Kidney epithelial cell (primary cell): ENCODE data around the gene CDH23. TPM values are rescaled to one million over a fixed set of nuclear protein-coding genes. Genes with fewer than 3 reads are reported as not detected.

Experiments used
- DNase-seq: peaks from one replicate; pipeline ENCODE4 v3.0.0-alpha.2; 2010; ENCODE audit warnings: low read depth
- H3K27me3 ChIP-seq: 2 replicates; pipeline ENCODE4 v1.6.0; 2011; ENCODE audit warnings: low read length; ENCODE audit not compliant: control insufficient read depth, insufficient read depth
- H3K36me3 ChIP-seq: 2 replicates; pipeline ENCODE4 v1.5.1; 2011; ENCODE audit warnings: low read length; ENCODE audit not compliant: control insufficient read depth, insufficient read depth
- H3K4me3 ChIP-seq: 2 replicates; pipeline ENCODE4 v1.5.1; 2011; ENCODE audit warnings: low read depth, mild to moderate bottlenecking, control low read depth, low read length
- total RNA-seq: library from RNA; depleted of rRNA; stranded (reverse); fragments of >200 nt; gene quantifications from 2 replicates; pipeline ENCODE4 v1.2.3, GENCODE V29; 2015
- TF ChIP-seq, protein P1 (sequence below): IDR thresholded peaks from 2 replicates; pipeline ENCODE4 v1.5.1; 2011; ENCODE audit warnings: mild to moderate bottlenecking, moderate library complexity, low read length, control low read depth, inconsistent platforms; ENCODE audit not compliant: insufficient read depth, poor library complexity, severe bottlenecking

Gene CDH23
- total RNA-seq, 1 donor from 2014 or later = 0.04 TPM

DNA sequence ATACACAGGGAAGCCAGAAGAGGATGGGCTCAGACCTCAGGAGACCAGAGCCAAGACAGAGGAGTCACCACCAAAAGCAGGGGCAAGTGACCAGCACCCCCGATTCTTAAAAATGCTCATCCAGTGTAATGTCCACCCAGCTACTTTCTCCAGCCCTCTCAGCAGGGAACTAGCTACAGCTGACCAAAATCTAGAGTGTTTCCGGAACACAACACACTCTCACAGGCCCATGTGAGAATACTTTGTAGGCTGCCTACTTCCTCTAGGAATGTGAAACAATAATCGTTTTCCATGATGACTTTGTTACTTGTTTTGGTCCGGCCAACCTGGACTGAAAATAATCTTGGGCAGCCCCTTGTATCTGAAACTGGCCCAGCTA is 439.9 kb downstream of the CDH23 start:
- H3K36me3 ChIP-seq = no peaks in the 10 kb centered on the region
- no peak overlapping the region for H3K4me3 ChIP-seq
- DNase-seq = no peak
- TF ChIP-seq, protein P1, sequence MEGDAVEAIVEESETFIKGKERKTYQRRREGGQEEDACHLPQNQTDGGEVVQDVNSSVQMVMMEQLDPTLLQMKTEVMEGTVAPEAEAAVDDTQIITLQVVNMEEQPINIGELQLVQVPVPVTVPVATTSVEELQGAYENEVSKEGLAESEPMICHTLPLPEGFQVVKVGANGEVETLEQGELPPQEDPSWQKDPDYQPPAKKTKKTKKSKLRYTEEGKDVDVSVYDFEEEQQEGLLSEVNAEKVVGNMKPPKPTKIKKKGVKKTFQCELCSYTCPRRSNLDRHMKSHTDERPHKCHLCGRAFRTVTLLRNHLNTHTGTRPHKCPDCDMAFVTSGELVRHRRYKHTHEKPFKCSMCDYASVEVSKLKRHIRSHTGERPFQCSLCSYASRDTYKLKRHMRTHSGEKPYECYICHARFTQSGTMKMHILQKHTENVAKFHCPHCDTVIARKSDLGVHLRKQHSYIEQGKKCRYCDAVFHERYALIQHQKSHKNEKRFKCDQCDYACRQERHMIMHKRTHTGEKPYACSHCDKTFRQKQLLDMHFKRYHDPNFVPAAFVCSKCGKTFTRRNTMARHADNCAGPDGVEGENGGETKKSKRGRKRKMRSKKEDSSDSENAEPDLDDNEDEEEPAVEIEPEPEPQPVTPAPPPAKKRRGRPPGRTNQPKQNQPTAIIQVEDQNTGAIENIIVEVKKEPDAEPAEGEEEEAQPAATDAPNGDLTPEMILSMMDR = no peak
- H3K27me3 ChIP-seq = no peaks in the 10 kb centered on the region

DNA sequence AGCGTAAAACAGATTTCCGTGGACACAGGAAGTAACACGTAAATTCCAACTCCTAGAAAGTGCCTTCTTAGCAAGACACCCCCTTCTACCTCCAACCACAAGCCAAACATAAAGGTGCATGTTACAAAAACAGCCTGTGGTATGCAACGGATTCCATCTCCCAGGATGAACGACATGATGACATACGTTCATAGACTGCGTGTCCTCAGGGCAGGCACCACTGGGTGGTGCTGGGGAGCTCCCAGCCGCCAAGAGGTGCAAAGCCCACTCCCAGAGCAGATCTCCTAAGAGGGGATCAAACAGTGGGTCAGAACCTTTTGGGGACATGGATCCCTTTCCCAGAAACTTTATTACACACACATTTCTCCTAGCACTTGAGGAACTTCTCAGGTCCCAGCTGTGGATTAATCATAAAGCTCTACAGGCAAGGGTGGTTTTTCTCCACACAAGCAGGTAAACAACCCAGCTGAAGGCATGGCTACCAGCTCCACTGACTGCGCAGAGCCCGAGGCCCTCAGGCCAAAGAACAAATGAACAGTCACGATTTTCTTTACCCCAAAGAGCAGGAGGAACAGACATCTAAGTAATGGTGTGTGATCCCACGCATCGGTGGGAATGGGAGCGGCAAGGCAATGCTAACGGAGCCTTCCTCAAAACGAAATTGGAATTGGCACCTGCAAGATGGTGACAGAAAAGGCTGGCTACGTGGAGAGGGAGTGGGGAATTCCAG is 440.5 kb downstream of the CDH23 start:
- Histone ChIP-seq H3K27me3 (no peaks in the 10 kb centered on the region), H3K36me3 (no peaks in the 10 kb centered on the region), H3K4me3 (no peak overlapping the region)
- TF ChIP-seq, protein P1 = peak; percentile 63
- DNase-seq = no peak

DNA sequence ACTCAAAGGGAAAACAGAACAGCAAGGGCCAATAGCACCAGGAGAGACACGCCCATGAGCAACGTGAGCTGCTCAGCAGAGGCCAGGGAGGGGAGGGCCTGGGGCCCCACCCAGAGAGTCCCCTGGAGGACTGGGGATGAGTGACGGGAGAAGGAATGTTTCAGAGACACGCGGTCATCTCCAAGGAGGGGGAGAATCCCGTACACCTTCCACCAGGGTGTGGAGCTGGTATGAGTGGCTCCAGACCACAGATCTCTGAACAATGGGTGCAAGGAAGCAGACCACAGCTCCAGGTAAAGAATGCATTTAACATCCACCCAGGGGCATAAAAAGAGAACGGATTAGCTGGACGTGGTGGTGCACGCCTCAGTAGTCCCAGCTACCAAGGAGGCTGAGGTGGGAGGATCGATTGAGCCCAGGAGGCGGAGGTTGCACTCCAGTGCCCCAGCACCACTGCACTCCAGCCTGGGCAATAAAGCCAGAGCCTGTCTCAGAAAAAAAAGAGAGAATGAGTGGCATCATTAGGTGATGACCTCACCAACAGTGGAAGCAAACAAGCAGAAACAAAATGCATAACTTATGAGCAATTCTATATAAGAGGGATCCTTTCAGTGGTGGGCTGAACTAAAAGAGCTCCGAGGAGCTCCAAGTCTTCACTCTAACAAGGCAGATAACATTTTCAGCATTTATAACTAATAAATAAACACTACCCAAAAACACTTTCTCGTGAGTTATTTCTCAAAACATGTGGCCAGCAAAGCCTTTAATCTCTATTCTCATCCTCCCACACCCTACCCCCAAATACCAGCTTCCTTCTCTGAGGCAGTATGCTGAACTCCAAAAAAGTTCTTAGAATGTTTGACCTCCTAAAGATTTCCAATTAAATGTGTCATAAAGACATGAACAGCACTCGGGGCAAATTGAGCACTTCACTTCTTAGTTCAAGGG is 441.8 kb downstream of the CDH23 start:
- TF ChIP-seq, protein P1 = no peak
- H3K27me3 ChIP-seq = no peaks in the 10 kb centered on the region
- no peaks in the 10 kb centered on the region for H3K36me3 ChIP-seq
- DNase-seq = peak; percentile 74
- H3K4me3 ChIP-seq = no peak overlapping the region

DNA sequence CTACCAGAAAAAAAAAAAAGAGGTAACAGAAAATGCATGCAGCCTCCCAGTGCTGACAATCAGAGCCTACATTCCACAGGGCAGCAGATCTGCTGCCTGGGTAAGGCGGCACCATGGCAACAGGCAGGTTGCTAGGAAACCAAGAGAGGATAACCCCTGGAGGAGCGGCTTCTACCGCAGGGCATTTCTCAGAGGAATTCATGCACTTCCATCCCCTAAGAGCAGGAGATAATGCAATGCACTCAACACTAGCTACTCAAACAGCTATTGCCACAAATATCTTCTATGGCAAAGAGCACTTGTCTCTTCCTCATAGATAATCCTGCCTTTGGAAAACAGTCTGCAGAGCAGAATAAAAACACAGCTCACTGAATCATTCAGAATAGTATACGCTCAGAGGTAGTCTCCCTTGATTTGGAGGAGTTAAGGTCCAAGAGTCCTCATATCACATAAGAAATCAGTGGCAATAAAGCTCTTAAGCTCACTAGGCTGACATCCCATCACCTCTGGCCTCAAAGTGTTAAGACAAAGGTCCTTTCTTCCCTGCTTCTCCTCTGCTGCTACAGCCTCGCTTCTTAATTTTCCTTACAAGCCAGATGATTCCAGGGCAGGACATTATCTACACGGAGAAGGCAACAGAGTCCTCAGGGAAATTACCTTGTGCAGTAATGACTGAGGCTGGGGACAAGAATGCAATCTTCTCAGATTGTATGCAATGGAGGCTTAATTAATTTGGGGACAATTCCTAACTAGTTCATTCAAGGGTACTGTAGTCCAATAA is 443.6 kb downstream of the CDH23 start:
- TF ChIP-seq, protein P1 = no peak
- peak; percentile 96 for DNase-seq
- H3K4me3 ChIP-seq = no peak overlapping the region
- no peaks in the 10 kb centered on the region for H3K36me3 ChIP-seq
- H3K27me3 ChIP-seq = no peaks in the 10 kb centered on the region

DNA sequence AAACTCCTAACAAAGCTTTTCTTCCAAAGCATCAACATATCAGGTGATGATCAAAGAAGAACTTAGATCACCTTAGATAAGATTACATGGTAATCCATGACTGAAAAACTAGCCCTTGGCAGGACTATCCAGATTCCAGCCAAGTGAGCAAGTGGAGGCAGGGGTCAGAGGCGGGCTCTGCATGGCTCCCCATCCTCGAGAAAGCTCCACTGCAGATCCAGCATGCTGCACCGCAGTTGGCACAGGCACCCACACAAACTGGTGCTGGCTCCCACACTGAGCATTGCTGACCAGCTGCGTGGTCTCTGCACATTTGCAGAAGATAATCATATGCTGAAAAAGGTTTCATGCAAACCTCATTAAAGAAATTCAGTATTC is 444.2 kb downstream of the CDH23 start:
- no peak for DNase-seq
- TF ChIP-seq, protein P1 = no peak
- no peaks in the 10 kb centered on the region for H3K27me3 ChIP-seq
- peaks cover 1% of the 10 kb centered on the region for H3K36me3 ChIP-seq
- no peak overlapping the region for H3K4me3 ChIP-seq
